HG02763 (cell line): ENCODE measurements around the gene SLC25A23.
A peak's percentile ranks its signal among the peaks of the same experiment; 100 is the strongest.
"Not testable (repeated sequence)": the region's sequence is repeated elsewhere in the genome, so short reads cannot be mapped to it uniquely, and the experiment has no call there.

Experiments used
- ATAC-seq: cut with Tn5 transposase; IDR thresholded peaks from one replicate; pipeline ENCODE4 v1.9.1; 2021; ENCODE audit warnings: mild to moderate bottlenecking, moderate library complexity; ENCODE audit not compliant: unreplicated experiment

The SLC25A23 gene

GRCh38 chr19:6406401-6406800, 53.2 kb downstream of the SLC25A23 start:
- no peak for ATAC-seq

- no peak for ATAC-seq
Measured at GRCh38 chr19:6402837-6403608, 56.6 kb downstream of the SLC25A23 start.

GRCh38 chr19:6402058-6402457, 57.5 kb downstream of the SLC25A23 start:
- no peak for ATAC-seq

- ATAC-seq = not testable (repeated sequence)
Measured at GRCh38 chr19:6400062-6400944, 59.3 kb downstream of the SLC25A23 start.

GRCh38 chr19:6396305-6396704, 63.3 kb downstream of the SLC25A23 start:
- ATAC-seq = no peak

GRCh38 chr19:6394831-6395230, 64.8 kb downstream of the SLC25A23 start:
- no peak for ATAC-seq

- ATAC-seq = no peak
Measured at GRCh38 chr19:6393983-6394412, 65.6 kb downstream of the SLC25A23 start.

- ATAC-seq = peak; percentile 83
Measured at GRCh38 chr19:6393074-6393982, 66.3 kb downstream of the SLC25A23 start, which contains the start of gene GTF2F1. TSS of gene GTF2F1 (minus strand) at chr19:6393164. CDS start at chr19:6392995, 169 bp downstream.

GRCh38 chr19:6392221-6393073, 67.1 kb downstream of the SLC25A23 start:
- ATAC-seq = no peak
